ENCODE measurements around the gene MID2.
A peak's percentile ranks its signal among the peaks of the same experiment; 100 is the strongest.
"Not testable (repeated sequence)": the region's sequence is repeated elsewhere in the genome, so short reads cannot be mapped to it uniquely, and the experiment has no call there.

MID2 gene

DNA sequence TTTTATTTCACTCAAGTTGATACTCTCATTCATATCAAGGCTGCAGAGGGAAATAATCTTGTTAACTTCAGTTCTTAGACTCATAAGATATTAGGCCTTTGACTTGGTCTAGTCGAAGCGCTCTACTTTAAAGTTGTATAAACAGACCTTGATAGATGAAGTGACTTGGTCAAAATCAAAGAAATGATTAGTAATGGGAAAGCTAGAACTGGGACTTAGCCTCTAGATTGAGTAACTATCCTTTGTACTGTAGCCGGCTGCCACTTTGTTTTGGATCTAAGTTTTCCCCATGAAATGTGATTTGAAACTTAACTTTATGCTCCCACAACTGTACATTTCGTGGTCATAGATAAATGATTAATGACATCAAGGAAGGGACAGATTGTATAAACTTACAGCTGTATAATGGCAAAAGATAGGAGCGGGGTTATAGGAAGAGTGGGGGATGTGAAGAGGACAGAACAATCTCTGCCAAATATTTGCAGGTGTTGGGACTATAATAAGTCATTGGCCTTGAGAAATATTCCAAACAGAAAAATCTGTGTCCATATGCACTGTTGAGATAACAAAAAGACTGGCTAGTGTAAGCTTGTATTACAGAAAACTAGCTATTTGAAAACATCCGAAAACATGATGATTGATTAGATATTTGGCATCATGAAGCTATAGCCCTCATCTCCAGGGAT is 17.2 kb downstream of the MID2 start:
- no peak for DNase-seq

DNA sequence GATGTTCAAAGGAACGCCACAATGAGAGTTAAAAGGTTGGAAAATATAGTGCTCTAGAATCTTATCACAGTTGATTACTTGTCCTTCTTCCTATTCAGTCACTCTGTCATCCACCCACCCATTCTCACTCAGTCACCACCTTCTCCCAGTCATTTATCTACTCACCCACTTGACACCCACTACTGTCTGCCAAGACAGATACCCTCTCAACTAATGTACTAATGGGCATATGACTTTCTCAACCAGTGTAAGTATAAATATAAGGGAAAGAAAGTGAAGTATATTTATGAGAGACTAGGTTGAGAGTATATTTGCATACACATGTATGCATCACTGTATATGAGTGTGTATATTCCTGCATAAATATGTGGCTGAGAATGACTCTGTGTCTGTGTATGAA is 20.0 kb downstream of the MID2 start:
- DNase-seq = peak in 1 of 2 experiments; percentile 39

DNA sequence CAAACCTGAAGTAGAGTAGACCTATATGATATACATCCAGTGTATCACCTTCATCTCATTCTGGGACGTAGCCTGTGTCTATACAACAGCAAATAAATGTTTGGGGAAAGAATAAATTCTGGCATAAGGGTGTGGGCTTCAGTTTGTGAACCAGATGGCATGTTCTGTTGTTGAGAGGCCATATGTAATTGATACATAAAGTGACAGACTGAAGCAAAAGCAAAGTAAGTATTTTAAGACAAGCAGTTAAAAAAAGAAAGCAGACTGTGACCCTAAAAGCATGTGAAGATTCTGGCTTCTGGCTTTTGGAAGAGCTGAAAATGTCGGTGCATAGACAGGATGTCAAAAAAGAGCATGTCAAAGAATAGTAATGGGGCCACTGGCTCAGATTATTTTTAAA is 22.9 kb downstream of the MID2 start:
- DNase-seq = no peak

DNA sequence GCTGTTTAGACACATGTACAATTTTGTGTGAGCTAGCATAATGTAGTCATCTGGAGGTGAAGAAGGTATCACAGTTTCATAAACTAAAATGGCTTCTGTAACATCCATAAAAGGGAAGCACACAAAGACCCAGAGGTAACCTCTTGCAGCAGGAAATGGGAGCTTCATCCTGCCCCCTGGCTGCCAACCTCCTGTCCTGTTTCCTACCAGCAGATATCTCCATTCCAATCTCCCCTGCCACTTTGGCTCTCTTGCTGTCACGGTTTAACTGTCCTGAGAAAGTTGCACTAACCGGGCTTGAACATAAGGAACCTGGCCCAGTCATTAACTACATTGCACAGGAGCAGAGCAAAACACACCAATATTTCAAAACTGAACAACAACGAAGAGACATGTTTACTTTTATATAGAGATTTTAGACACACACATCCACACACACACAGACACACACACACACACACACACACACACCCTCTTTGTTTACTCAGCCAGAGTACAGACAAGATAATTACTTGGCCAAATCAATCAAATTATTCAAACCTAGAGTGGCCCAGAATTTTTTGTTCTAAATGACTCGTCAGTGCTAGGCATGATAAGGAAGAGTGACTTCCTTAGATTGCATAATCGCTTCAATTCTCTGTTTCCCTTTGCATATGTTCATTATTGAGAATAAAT is 24.2 kb downstream of the MID2 start:
- DNase-seq = no peak

DNA sequence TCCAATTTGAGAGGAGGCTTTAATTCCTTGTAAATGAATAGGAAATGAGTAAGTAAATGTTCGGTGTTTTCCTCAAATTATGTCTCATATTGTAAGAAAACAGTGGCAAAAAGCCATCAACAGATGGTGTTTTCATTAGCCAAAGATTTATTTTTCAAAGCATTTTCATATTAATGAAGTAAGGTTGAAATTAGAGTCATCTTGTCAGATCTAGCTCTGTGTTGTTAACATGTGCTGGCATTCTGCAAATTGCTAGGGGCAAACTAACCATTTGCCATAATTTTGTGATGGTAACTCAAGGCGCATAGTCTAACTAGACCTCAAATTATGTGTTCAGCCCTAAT is 24.7 kb downstream of the MID2 start:
- DNase-seq = no peak

DNA sequence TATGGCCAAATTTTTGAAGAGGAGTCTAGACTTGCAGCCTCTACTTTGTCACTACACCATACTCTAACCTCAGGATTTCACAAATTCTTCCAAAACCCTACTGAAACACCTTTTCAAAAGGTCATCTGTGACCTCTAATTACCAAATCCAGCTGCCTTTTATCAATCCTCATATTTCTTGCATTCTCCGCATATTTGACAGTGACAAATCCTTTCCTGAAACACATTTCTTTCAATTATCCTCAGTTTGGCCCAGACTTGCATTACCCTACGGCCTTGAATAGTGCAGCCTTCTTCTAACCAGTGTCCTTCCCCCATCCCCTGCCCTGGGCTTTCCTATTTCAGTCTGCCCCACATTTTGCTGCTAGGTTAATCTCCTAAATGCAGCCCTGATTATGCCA is 25.5 kb downstream of the MID2 start:
- no peak for DNase-seq

DNA sequence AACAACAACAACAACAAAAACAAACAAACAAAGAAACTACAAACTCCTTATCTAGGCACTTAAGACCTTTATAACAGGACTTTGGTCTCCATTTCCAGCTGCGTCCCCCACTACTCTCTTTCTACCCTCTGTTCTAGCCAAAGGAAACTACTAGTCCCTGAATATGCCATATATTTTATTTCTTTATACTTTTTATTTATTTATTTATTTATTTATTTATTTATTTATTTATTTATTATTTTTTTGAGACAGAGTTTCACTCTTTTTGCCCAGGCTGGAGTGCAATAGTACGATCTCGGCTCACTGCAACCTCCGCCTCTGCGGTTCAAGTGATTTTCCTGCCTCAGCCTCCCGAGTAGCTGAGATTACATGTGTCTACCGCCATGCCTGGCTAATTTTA is 26.0 kb downstream of the MID2 start:
- DNase-seq = not testable (repeated sequence)

DNA sequence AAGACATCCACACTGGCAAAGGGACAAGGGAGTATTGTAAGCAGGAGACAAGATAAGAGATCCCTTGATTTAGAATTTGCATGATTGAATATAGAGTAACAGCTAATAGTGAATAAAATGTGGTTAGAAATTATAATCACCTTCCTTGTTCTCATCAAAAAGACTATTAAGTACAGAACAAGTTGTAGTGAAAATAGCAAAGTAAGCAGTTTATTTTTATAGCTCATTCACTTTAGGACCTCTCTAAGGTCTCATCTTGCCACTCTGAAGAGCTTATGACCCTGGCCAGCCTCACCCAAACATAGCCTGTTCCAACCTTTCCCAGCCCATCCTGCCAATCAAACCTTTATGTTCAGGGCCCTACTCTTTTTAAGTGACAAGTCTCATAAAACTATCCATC is 30.6 kb downstream of the MID2 start:
- DNase-seq = no peak

DNA sequence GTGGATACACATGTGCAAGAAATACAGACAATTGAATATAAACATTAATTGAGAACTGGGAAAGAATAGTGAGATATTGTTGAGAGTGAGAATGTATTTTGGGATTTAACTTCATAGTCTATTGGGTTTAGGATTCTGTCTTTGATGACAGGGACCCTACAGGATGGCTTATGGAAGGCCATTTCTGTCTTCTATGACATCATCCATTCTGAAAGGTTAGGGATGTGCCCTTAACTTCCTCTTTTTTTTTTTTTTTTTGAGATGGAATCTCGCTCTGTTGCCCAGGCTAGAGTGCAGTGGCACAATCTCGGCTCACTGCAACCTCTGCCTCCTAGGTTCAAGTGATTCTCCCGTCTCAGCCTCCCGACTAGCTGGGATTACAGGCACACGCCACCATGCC is 31.4 kb downstream of the MID2 start:
- not testable (repeated sequence) for DNase-seq

DNA sequence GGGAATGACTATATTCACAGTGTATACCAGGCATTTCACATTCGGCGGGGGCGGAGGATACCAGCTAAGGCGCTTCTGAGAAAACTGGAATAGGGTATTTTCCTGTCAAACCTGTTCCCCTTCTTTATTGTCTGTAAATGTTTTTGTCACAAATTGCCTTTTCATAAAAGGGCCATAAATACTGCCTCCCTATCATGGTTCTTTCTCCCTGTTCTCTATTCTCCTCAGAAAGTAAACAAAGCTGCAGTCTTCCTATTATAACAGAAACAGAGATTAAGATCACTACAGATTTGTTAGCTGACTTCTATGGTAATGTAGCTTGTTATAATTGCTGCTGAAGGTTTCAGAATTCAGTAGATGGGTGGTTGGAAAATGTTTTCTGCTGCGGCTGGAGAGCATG is 32.2 kb downstream of the MID2 start:
- no peak for DNase-seq

DNA sequence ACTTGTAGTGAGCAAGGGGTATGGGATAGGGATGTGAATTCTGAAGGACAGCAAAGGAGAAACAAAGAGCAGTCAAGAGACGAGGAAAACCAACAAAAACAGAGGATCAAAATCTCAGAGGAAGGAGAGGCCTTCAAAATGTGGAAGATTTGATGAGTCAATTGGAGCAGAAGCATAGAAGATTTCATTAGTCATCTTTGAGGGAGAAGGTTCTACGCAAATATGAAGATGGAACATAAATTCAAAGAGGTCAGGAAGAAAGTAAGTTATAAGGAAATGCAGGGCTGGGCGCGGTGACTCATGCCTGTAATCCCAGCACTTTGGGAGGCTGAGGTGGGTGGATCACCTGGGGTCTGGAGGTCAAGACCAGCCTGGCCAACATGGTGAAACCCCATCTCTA is 35.4 kb downstream of the MID2 start:
- no peak for DNase-seq

DNA sequence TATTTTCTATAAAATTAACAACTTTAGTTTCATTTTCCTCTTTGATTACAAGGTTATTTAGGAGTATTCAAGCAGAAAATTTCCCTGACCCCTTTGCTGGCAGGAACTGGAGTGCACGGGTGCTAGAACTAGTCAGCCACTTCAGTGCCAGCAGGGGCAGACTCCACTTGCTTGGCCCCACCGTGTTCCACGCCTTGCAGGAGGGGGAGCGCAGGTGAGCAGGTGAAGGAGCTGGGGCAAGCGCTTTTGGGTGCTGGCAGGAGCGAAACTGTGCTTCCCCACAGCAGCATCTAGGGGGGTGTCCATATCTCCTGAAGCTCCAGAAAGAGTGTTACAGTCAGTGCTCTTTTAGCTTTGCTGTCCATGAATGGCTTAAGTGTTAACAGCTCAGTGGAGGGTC is 45.5 kb downstream of the MID2 start:
- no peak for DNase-seq

DNA sequence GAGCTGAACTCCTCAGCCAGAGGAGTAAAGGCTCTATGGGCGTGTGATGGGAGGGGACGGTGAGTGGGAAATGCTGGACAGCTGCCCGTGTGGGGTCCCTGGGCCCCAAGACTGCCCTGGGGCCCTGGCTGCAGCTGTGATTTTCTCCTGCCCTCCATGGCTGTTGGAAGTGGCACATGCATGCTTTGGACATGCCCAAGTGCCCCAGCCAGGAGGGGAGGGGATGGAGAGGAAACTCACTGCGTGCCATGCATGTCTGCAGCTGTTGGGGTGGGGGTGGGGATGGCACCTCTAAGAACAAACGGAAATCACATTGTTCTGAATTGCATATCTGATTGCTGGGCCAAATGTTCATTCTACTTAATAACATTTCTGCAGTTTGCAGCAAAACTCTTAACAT is 52.4 kb downstream of the MID2 start:
- no peak for DNase-seq

DNA sequence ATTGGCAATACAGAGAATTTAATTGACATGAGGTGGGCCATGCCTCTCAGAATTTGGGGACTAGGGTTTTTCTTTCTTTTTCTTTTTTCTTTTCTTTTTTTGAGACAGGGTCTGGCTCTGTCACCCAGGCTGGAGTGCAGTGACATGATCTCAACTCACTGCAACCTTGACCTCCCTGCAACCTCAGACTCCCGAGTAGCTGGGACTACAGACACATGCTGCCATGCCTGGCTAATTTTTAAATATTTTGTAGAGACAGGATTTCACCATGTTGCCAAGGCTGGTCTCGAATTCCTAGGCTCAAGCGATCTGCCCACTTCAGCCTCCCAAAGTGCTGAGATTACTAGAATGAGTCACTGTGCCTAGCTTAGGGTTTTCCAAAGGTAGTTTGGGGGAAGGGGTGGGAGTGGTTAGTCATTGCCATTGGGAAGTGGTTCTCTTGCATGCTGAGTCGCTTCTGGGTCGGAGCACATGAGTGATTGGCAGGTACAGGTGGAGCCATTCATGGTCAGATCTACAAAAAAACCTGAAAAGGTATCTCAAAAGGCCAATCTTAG is 54.5 kb downstream of the MID2 start:
- no peak for DNase-seq

DNA sequence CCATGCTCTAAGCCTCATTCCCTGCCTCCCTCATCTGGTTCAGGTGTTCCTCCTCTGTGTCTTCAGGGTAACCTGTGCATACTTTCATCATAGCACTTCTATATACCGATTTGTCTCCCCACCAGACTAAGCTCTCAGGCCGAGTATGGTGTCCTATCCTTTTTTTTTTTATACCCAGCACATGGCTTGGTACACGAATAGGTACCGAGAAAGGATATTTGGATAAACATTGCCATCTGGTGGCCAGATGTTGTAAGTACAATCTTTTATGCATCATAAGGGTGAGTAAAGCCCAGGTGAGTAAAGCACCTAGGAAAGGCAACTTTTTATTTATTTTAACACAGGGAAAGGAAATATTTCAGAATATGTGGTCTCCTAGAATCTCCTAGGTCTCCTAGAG is 68.4 kb downstream of the MID2 start:
- DNase-seq = no peak

DNA sequence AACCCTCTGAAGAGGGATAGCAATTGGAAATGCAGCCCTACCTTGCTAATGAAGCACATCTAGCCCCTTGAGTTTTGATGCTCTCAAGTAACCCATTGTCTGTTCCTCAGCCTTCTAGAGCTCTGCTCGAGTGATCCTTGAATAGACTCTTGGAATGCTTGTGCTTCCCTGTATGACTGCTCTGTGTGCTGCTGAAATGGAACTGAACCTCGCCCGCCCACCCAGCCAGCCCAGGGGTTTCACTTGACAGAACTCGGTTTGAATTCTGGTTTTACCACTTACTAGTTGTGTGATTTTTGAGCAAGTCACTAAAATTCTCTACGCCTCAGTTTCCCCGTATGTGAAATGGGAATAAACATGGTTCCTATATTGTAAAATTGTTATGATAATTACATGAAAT is 77.1 kb downstream of the MID2 start:
- DNase-seq = no peak

DNA sequence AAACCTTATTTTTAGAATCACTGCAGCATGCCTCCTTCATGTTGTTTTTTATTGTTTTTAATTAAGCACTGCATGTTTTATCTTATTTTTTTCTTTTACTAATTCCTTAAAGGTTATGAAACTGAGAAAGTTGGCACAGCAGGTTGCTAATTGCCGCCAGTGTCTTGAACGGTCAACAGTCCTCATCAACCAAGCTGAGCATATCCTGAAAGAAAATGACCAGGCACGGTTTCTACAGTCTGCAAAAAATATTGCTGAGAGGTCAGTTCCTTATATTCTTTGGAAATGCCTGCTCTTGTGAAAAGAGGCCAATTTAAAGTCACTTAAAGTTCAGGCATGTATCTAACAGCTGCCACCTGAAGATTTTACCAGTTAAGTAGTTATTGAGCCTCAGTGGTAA is 79.7 kb downstream of the MID2 start:
- no peak for DNase-seq

DNA sequence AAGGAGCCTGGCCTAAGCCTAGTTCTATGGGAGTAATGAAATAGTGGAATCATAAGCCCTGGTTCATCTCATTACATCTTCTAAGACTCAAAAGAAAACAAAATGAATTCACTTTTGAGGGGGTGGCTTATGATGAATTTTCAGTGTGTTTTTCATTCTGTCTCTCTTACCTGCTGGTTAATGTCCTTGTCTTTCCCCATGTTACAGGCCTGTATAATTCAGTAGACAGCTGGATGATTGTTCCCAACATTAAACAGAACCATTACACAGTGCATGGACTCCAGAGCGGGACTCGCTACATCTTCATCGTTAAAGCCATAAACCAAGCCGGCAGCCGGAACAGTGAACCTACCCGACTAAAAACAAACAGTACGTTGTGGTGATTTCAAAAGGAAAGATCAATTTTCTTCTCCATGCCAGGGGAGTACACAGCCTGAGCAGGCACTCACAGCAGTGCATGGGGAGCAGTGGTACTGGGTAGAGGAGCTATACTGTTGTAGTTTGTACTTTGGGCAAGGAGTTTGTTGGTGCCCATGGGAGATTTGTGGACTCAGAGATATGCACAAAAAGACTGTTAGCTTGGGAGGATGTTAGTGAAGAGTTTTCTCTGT is 98.6 kb downstream of the MID2 start:
- DNase-seq = no peak

DNA sequence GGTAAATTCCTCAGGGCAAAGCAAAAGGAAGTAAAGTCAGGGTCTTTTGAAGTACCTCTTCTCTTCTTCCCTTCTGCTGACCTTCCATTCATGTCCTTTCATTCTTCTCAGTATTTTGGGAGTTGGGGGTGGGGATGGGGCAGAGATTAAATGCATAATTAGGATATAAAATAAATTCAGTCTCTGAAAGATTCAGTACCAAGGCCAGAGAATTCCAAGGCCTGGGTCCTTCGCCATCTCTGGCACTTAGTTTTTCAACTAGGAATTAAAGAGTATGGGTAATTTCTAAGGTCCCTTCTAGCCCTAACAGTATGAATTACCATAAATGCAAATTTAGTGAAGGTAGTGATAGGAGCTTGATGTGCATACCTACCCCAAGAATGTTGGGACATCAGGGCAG is 108.6 kb downstream of the MID2 start:
- no peak for DNase-seq

DNA sequence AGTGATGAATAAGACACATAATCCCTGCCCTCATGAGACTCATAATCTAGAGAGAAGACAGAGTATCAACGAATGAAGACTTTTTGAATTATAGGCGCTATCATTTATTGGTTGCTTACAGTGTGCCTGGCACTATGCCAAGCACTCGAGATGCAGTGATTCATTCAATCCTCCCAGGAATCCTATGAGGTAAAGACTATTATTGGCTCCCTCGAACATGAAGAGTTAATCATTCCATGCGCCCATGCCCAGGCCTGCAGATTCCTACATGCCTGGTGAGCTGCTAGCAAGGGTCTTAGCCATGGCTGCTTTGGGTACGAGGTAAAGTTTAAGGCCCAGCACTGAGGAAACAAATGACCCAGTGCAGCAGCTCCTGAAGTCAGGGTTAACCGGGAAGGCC is 109.5 kb downstream of the MID2 start:
- DNase-seq = no peak

DNA sequence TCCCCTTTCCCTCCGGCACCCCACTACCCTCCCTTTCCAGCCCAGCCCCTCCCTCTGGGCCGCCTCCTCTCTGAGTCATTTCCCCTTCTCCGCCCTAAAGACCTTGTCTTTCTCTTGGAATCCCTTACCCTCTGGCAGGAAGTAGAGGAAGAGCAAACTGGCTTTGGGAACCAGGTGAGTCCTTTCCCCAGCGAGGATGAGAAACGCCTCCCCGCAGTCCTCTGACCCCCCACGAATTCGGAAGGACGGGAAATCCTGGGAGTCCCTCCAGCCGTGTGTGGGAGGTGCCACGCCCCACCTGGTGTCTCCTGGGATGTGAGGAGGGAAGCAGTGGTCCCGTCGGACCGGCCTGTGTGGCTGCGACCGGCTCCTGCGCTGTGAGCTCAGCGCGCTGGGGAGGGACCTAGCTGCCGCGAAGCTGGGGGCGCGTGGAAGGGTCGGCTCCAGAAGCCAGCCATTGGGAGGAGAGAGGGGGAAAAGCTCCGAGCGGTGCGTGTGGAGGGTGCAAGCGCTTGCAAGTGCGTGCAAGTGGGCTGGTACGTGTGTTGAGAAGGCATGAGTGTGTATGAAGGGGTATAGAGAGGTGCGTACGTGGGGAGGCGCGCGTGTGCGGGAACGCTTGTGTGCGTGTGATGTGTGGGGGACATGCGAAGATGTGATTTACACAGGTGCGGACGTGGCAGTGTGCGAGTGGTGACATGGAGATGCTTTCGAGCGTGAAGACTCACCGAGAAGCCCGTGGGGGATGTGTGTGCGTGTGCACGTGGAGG is 110.2 kb downstream of the MID2 start:
- DNase-seq = no peak

DNA sequence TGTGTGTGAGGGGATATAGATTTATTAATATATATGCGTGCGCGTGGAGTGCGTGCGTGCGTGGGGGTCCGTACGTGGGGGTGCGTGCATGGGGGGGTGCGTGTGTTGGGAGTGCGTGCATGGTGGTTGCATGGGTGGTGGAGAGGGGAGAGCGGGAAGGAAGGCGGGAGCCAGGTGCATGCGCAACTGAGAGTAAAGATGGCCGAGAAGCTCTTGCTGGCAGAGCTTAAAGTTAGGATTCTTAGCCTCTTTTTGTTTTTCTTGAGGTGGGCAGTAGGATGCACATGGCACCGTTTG is 110.7 kb downstream of the MID2 start:
- no peak for DNase-seq

DNA sequence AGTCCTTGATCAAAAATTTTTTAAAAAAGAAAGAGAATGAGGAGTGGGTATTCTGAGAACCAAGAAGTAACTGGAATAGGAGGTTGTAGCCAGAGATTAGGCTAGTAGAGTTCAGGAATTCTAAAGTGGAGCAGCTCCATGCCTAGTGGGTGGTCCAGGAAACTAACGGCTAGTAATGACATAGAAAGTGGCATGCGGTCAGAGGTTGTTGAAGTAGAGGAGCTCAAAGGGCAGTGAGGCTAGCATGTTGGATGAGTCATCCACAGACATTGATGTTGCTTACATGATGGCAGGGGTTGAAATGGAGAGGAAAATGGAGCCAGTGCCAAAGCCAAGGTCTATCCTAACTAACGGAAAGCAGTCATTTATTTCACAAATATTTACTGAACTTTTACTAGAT is 114.4 kb downstream of the MID2 start:
- no peak for DNase-seq

DNA sequence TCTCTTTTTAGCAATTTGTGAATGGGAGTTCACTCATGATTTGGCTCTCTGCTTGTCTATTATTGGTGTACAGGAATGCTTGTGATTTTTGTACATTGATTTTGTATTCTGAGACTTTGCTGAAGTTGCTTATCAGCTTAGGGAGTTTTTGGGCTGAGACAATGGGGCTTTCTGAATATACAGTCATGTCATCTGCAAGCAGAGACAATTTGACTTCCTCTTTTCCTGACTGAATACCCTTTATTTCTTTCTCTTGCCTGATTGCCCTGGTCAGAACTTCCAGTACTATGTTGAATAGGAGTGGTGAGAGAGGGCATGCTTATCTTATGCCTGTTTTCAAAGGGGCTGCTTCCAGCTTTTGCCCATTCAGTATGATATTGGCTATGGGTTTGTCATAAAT is 129.7 kb downstream of the MID2 start:
- DNase-seq = not testable (repeated sequence)
